HUDEP-2 (cell line): ENCODE measurements around the gene ATRN.

Experiments
- DNase-seq, 76 experiments: peaks; one replicate each; lab custom pipeline; 2025; ENCODE audit not compliant: unreplicated experiment in 76 of 76; lab: John Stamatoyannopoulos, UW

ATRN gene

GRCh38 chr20:3652676-3653596 lies 182.1 kb downstream of the ATRN start:
- peak in 2 of 76 experiments; percentile 15 to 25 for DNase-seq

- DNase-seq: no peak
Measured at GRCh38 chr20:3653921-3654320, 183.1 kb downstream of the ATRN start.

GRCh38 chr20:3654326-3655130 lies 183.7 kb downstream of the ATRN start:
- no peak for DNase-seq

GRCh38 chr20:3655131-3655405 lies 184.2 kb downstream of the ATRN start:
- no peak for DNase-seq

GRCh38 chr20:3658019-3658715 lies 187.3 kb downstream of the ATRN start:
- DNase-seq: no peak

- DNase-seq: no peak
Measured at GRCh38 chr20:3658716-3659491, 188.1 kb downstream of the ATRN start.

GRCh38 chr20:3659492-3660261 lies 188.9 kb downstream of the ATRN start:
- no peak for DNase-seq

GRCh38 chr20:3660262-3661059 lies 189.6 kb downstream of the ATRN start:
- no peak for DNase-seq

GRCh38 chr20:3661060-3661813 lies 190.4 kb downstream of the ATRN start:
- no peak for DNase-seq

GRCh38 chr20:3661814-3662665 lies 191.2 kb downstream of the ATRN start:
- no peak for DNase-seq

GRCh38 chr20:3663031-3663701 lies 192.3 kb downstream of the ATRN start, which contains the start of gene GFRA4:
Gene GFRA4, minus strand, starts transcription at chr20:3663399. Its CDS starts 0 bp downstream, at chr20:3663399.
- DNase-seq: no peak

- DNase-seq: no peak
Measured at GRCh38 chr20:3663858-3664257, 193.0 kb downstream of the ATRN start.

- DNase-seq: no peak
Measured at GRCh38 chr20:3667434-3668037, 196.7 kb downstream of the ATRN start.

- DNase-seq: no peak
Measured at GRCh38 chr20:3669710-3670367, 199.0 kb downstream of the ATRN start.

- no peak for DNase-seq
Measured at GRCh38 chr20:3670511-3670910, 199.7 kb downstream of the ATRN start.

- DNase-seq: no peak
Measured at GRCh38 chr20:3670945-3671344, 200.1 kb downstream of the ATRN start.
